DND-41 (cell line): ENCODE data around the gene RNF151.
A peak's percentile ranks its signal among the peaks of the same experiment; 100 is the strongest.

ENCODE experiments used
- ATAC-seq: fragments of 200-7000 bp; cut with Tn5 transposase; 3 replicates; pipeline ENCODE4 v1.9.1; 2021; ENCODE audit warnings: low read depth; ENCODE audit not compliant: insufficient read depth
- DNase-seq: peaks from one replicate; pipeline ENCODE4 v3.0.0-alpha.2; 2020
- H2AFZ ChIP-seq: 2 replicates; pipeline ENCODE4 v1.6.0; 2012; ENCODE audit warnings: low read depth, low read length
- H3K27ac ChIP-seq: 2 replicates; pipeline ENCODE4 v1.5.1; 2012; ENCODE audit warnings: low read length, inconsistent platforms
- H3K27me3 ChIP-seq: fragments of 200-600 bp; sonication (generic); 2 replicates; pipeline ENCODE4 v1.6.0; 2012; ENCODE audit warnings: low read length, mild to moderate bottlenecking, inconsistent platforms; ENCODE audit not compliant: insufficient read depth, poor library complexity
- H3K36me3 ChIP-seq: 2 replicates; pipeline ENCODE4 v1.5.1; 2012; ENCODE audit warnings: low read length, inconsistent platforms; ENCODE audit not compliant: insufficient read depth
- H3K4me1 ChIP-seq: 2 replicates; pipeline ENCODE4 v1.5.1; 2012; ENCODE audit warnings: mild to moderate bottlenecking, low read length; ENCODE audit not compliant: insufficient read depth
- H3K4me2 ChIP-seq: 2 replicates; pipeline ENCODE4 v1.6.0; 2012; ENCODE audit warnings: mild to moderate bottlenecking, moderate library complexity, low read length, inconsistent platforms; ENCODE audit not compliant: insufficient read depth
- H3K4me3 ChIP-seq, 2 experiments: fragments of 200-600 bp in 1 of 2; shearing (Covaris generic) in 1 of 2; 2 replicates each; pipeline ENCODE4 v1.5.1; 2012 to 2016; ENCODE audit warnings: inconsistent platforms in 2 of 2, low read length in 2 of 2, mild to moderate bottlenecking in 2 of 2, low read depth in 1 of 2, moderate library complexity in 1 of 2
- H3K79me2 ChIP-seq: 2 replicates; pipeline ENCODE4 v1.6.0; 2012; ENCODE audit warnings: low read length, inconsistent platforms; ENCODE audit not compliant: insufficient read depth
- H3K9ac ChIP-seq: 2 replicates; pipeline ENCODE4 v1.6.0; 2012; ENCODE audit warnings: low read depth, mild to moderate bottlenecking, inconsistent platforms, low read length, moderate library complexity
- H3K9me3 ChIP-seq: 2 replicates; pipeline ENCODE4 v1.5.1; 2012; ENCODE audit warnings: low read length, moderate library complexity, mild to moderate bottlenecking, inconsistent platforms; ENCODE audit not compliant: insufficient read depth, severe bottlenecking
- H4K20me1 ChIP-seq: 2 replicates; pipeline ENCODE4 v1.6.0; 2012; ENCODE audit warnings: low read length; ENCODE audit not compliant: insufficient read depth
- EZH2 ChIP-seq: IDR thresholded peaks from 3 replicates; pipeline ENCODE4 v1.6.1; 2012; ENCODE audit warnings: borderline replicate concordance, low read depth, mild to moderate bottlenecking, moderate library complexity, low read length, inconsistent platforms; ENCODE audit not compliant: severe bottlenecking
- TF ChIP-seq, protein P1 (sequence below): IDR thresholded peaks from 2 replicates; pipeline ENCODE4 v1.5.1; 2012; ENCODE audit warnings: borderline replicate concordance, low read length, moderate library complexity, mild to moderate bottlenecking; ENCODE audit not compliant: poor library complexity, severe bottlenecking; ENCODE audit errors: extremely low read depth

Gene RNF151

GRCh38 chr16:1941162-1942046 lies 25.3 kb upstream of the RNF151 start:
- H3K79me2 ChIP-seq = no peaks in the 10 kb centered on the region; the same call in none of the 2 replicates
- ATAC-seq (no peak), DNase-seq (no peak)
- peak overlapping the region; percentile 94 for H3K4me2 ChIP-seq
- H2AFZ ChIP-seq = no peak overlapping the region
- H3K27me3 ChIP-seq = no peaks in the 10 kb centered on the region
- H3K36me3 ChIP-seq = peaks cover 28% of the 10 kb centered on the region
- H3K9me3 ChIP-seq = no peaks in the 10 kb centered on the region
- H3K4me1 ChIP-seq = peaks cover 26% of the 10 kb centered on the region
- no peak overlapping the region for H3K27ac ChIP-seq
- H3K4me3 ChIP-seq = peak overlapping the region in 1 of 2 experiments; percentile 73; a peak in 2 of 4 replicates
- no peak for TF ChIP-seq EZH2
- TF ChIP-seq, protein P1, sequence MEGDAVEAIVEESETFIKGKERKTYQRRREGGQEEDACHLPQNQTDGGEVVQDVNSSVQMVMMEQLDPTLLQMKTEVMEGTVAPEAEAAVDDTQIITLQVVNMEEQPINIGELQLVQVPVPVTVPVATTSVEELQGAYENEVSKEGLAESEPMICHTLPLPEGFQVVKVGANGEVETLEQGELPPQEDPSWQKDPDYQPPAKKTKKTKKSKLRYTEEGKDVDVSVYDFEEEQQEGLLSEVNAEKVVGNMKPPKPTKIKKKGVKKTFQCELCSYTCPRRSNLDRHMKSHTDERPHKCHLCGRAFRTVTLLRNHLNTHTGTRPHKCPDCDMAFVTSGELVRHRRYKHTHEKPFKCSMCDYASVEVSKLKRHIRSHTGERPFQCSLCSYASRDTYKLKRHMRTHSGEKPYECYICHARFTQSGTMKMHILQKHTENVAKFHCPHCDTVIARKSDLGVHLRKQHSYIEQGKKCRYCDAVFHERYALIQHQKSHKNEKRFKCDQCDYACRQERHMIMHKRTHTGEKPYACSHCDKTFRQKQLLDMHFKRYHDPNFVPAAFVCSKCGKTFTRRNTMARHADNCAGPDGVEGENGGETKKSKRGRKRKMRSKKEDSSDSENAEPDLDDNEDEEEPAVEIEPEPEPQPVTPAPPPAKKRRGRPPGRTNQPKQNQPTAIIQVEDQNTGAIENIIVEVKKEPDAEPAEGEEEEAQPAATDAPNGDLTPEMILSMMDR = peak; percentile 19
- no peaks in the 10 kb centered on the region; the same call in 1 of the 2 replicates for H4K20me1 ChIP-seq
- H3K9ac ChIP-seq = peak overlapping the region; percentile 66

DNA sequence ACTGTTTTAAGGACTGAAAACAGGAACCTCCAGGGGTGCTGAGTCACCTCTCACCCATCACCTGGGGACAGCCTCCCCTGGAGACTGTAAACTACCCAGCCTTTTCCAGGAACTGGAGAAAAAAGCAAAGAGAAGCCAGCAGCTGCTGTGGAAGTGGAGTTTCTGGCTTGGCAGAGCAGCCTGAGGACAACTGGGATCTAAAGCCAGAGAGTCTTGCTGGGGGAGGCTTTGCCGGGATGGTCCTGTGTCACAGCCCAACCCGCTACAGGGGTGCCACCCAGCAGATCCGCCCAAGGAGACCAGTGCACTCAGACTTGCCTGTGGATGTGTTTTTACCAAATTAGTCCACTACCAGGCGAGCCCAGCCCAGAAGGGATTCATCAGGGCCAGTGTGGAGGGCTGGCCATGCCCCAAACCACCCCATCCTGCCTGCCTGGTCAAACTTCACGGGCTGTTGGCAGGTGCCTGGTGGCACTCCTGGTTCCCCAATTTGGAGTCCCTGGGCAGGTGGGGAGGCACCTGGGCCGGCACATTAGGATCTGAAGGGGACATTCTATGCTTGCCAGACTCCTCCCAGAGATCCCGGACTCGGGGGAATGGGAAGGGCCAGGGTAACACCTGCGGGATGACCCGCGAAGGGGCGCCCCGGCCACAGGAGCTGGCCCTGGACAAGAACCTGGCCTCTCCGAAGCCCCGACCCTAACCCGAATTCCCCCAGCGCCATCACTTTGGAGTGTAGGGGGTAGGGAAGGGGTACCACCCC lies 24.4 kb upstream of the RNF151 start:
- Histone ChIP-seq H3K36me3 (peaks cover 28% of the 10 kb centered on the region), H3K4me3 (peak overlapping the region; percentile 66 to 73; a peak in 3 of 4 replicates), H4K20me1 (no peaks in the 10 kb centered on the region; the same call in 1 of the 2 replicates), H2AFZ (peak overlapping the region; percentile 74), H3K4me2 (peak overlapping the region; percentile 94), H3K27ac (peak overlapping the region; percentile 59), H3K4me1 (peaks cover 26% of the 10 kb centered on the region), H3K9ac (peak overlapping the region; percentile 66), H3K27me3 (no peaks in the 10 kb centered on the region), H3K79me2 (no peaks in the 10 kb centered on the region; the same call in none of the 2 replicates), H3K9me3 (no peaks in the 10 kb centered on the region)
- no peak for DNase-seq
- ATAC-seq = no peak
- TF ChIP-seq, protein P1 = no peak
- no peak for TF ChIP-seq EZH2

- Histone ChIP-seq H3K9ac (peak within 1 kb of the TSS; percentile 66), H3K27ac (peak within 1 kb of the TSS; percentile 67), H3K4me3 (peak within 1 kb of the TSS; percentile 66 to 73; a peak in 3 of 4 replicates), H3K27me3 (no peaks in the 10 kb centered on the region), H3K4me1 (peaks cover 26% of the 10 kb centered on the region), H3K4me2 (peak within 1 kb of the TSS; percentile 94), H3K36me3 (peaks cover 26% of the 10 kb centered on the region), H4K20me1 (no peaks in the 10 kb centered on the region; the same call in 1 of the 2 replicates), H2AFZ (peak within 1 kb of the TSS; percentile 98), H3K79me2 (no peaks in the 10 kb centered on the region; the same call in none of the 2 replicates), H3K9me3 (no peaks in the 10 kb centered on the region)
- no peak for TF ChIP-seq EZH2
- TF ChIP-seq, protein P1 = peak; percentile 22
- DNase-seq (peak; percentile 100), ATAC-seq (peak; percentile 96)
Observed at GRCh38 chr16:1942810-1943726, 23.6 kb upstream of the RNF151 start, which contains the start of gene MSRB1. MSRB1 (minus strand) TSS chr16:1943199; CDS start chr16:1943156, 43 bp downstream.
